ENCODE data around the gene BLTP2. TPM values are rescaled to one million over a fixed set of nuclear protein-coding genes. Genes with fewer than 3 reads are reported as not detected.

Gene BLTP2
- total RNA-seq, 1 experiment from 2014 or later, result 139 TPM

DNA sequence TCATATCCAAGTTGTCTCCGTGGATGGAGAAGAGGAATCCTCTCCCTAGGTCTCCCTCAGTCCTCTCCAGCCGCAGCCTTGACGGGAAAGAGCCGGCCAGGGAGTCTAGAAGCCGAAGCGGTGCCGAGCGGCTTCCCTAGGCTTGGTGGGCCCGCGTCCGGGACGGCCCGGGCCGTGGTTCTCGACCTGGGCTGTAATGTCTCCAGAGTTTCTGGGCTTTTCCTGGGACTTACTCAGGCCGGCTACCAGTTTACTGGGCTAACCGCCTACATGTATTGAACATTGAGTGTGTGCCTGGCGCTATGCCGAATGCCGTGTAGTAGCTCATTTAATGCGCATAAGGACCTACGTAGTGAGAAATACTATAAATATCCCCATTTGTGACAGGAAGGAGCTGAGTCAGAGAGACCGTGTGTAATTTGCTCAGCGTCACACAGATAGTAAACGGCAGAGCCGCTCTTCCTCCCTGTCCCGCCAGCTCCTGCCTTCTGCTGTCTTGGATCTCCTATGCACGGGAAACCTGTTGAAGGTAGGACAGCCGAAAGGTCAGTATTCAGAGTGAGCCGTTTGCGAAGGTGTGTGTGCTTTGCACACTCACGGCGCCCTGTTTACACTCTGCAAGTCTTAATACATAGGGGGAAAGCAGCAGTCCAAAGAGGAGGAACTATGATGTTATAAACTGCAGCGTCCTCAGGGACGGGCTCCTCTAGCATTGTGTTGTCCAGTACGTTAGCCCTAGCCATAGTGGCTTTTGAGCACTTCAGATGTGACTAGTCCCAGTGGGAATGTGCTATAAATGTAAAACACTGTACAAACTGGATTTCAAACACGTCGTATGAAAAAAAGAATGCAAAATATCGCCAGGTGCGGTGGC, 45.4 kb downstream of the BLTP2 start:
- Mint-ChIP-seq H3K4me3 (peak overlapping the region; percentile 94), H3K36me3 (peaks cover 20% of the 10 kb centered on the region), H3K4me1 (peaks cover 16% of the 10 kb centered on the region), H3K9me3 (no peaks in the 10 kb centered on the region), H3K27ac (peak overlapping the region; percentile 86; the same call in 1 of the 2 replicates), H3K27me3 (ENCODE audit: low read depth) (peaks cover 4% of the 10 kb centered on the region)
- DNase-seq (ENCODE audit: low spot score) (no peak), ATAC-seq (peak; percentile 63)
- ChIA-PET CTCF (interaction anchor here (0.6 to 1.5 kb wide), 5 partner anchors 14 to 152 kb away, joined by 3 to 5 read pairs (median 4); partner anchors contain the start of gene RSKR), POLR2A (interaction anchor here (0.6 to 1.2 kb wide), 6 partner anchors 11 to 111 kb away, joined by 3 to 5 read pairs (median 3); partner anchors contain the start of genes ALDOC and PIGS)
- no peak for TF ChIP-seq SOX15 (CRISPR knock-in tag; IDR thresholded peaks at IDR 0.05)
- TF ChIP-seq, protein P1, sequence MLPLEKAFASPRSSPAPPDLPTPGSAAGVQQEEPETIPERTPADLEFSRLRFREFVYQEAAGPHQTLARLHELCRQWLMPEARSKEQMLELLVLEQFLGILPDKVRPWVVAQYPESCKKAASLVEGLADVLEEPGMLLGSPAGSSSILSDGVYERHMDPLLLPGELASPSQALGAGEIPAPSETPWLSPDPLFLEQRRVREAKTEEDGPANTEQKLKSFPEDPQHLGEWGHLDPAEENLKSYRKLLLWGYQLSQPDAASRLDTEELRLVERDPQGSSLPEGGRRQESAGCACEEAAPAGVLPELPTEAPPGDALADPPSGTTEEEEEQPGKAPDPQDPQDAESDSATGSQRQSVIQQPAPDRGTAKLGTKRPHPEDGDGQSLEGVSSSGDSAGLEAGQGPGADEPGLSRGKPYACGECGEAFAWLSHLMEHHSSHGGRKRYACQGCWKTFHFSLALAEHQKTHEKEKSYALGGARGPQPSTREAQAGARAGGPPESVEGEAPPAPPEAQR (CRISPR knock-in tag; IDR thresholded peaks at IDR 0.05), result no peak
- TF ChIP-seq, protein P2, sequence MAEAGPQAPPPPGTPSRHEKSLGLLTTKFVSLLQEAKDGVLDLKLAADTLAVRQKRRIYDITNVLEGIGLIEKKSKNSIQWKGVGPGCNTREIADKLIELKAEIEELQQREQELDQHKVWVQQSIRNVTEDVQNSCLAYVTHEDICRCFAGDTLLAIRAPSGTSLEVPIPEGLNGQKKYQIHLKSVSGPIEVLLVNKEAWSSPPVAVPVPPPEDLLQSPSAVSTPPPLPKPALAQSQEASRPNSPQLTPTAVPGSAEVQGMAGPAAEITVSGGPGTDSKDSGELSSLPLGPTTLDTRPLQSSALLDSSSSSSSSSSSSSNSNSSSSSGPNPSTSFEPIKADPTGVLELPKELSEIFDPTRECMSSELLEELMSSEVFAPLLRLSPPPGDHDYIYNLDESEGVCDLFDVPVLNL (CRISPR knock-in tag; IDR thresholded peaks at IDR 0.05; ENCODE audit: borderline replicate concordance, low read depth), result no peak
- no peak for TF ChIP-seq PRDM15 (CRISPR knock-in tag; IDR thresholded peaks at IDR 0.05)
- no peak for TF ChIP-seq ELF4 (CRISPR knock-in tag; IDR thresholded peaks at IDR 0.05; ENCODE audit: low read depth)
- TF ChIP-seq NFATC4 (CRISPR knock-in tag; IDR thresholded peaks at IDR 0.05), result 0 out of 2 replicates have a peak, but pooled peaks have one; percentile 16
- TF ChIP-seq ATF1 (CRISPR knock-in tag; IDR thresholded peaks at IDR 0.05), result no peak
- TF ChIP-seq CTCF (IDR thresholded peaks at IDR 0.05), result no peak
- 0 out of 2 replicates have a peak, but pooled peaks have one; percentile 3 for TF ChIP-seq SMAD4 (CRISPR knock-in tag; IDR thresholded peaks at IDR 0.05)
- TF ChIP-seq E2F1 (CRISPR knock-in tag; IDR thresholded peaks at IDR 0.05), result no peak
- TF ChIP-seq GTF2I (CRISPR knock-in tag; conservative IDR thresholded peaks at IDR 0.05), result peak; percentile 50; the same call in 1 of the 2 replicates
- TF ChIP-seq FOXP4 (CRISPR knock-in tag; IDR thresholded peaks at IDR 0.05), result no peak
- TF ChIP-seq, protein P3, sequence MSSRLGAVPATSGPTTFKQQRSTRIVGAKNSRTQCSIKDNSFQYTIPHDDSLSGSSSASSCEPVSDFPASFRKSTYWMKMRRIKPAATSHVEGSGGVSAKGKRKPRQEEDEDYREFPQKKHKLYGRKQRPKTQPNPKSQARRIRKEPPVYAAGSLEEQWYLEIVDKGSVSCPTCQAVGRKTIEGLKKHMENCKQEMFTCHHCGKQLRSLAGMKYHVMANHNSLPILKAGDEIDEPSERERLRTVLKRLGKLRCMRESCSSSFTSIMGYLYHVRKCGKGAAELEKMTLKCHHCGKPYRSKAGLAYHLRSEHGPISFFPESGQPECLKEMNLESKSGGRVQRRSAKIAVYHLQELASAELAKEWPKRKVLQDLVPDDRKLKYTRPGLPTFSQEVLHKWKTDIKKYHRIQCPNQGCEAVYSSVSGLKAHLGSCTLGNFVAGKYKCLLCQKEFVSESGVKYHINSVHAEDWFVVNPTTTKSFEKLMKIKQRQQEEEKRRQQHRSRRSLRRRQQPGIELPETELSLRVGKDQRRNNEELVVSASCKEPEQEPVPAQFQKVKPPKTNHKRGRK (CRISPR knock-in tag; IDR thresholded peaks at IDR 0.05; ENCODE audit: borderline replicate concordance), result no peak
- no peak for TF ChIP-seq ESRRA (CRISPR knock-in tag; IDR thresholded peaks at IDR 0.05; ENCODE audit: borderline replicate concordance)
- TF ChIP-seq OVOL2 (CRISPR knock-in tag; IDR thresholded peaks at IDR 0.05; ENCODE audit: borderline replicate concordance), result no peak
- TF ChIP-seq RELA (CRISPR knock-in tag; IDR thresholded peaks at IDR 0.05; ENCODE audit: borderline replicate concordance), result 0 out of 2 replicates have a peak, but pooled peaks have one; percentile 14
- TF ChIP-seq, protein P4, sequence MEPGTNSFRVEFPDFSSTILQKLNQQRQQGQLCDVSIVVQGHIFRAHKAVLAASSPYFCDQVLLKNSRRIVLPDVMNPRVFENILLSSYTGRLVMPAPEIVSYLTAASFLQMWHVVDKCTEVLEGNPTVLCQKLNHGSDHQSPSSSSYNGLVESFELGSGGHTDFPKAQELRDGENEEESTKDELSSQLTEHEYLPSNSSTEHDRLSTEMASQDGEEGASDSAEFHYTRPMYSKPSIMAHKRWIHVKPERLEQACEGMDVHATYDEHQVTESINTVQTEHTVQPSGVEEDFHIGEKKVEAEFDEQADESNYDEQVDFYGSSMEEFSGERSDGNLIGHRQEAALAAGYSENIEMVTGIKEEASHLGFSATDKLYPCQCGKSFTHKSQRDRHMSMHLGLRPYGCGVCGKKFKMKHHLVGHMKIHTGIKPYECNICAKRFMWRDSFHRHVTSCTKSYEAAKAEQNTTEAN (CRISPR knock-in tag; IDR thresholded peaks at IDR 0.05), result 0 out of 2 replicates have a peak, but pooled peaks have one; percentile 32

Measured in WTC11 (cell line).